Measurements from ENCODE around the gene ARHGAP10.

DNA sequence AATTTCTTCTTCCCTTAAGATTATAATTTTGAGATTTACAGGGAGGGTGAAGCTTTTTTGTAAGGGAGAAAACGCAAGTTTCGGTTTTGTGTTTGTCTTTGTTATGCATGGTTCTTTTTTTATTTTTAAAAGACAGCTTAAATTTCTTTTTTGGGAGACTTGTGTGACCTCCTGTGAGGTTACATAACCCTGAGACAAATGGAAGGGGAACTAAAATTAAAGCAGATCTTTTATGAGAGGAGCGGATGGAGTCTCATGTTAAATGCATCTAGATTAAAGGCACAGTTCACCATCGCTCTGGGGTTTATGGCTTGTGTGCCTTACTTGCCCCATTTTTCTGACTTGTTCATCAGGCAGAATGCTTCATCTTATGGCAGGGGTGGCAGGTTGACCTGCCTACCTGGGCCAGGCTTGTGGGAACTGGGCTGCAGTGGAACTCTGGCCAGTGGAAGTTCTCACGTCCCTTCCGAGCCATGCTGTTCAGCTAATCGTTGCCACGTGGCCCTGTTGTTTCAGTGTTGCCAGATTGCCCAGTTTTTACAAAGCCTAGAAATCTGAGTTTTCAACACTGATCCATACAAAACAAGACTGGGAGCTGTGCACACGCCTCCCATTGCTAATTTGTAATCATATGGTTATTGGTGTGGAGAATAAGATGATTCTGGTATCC is 291.8 kb downstream of the ARHGAP10 start:
- TF ChIP-seq, protein P1, sequence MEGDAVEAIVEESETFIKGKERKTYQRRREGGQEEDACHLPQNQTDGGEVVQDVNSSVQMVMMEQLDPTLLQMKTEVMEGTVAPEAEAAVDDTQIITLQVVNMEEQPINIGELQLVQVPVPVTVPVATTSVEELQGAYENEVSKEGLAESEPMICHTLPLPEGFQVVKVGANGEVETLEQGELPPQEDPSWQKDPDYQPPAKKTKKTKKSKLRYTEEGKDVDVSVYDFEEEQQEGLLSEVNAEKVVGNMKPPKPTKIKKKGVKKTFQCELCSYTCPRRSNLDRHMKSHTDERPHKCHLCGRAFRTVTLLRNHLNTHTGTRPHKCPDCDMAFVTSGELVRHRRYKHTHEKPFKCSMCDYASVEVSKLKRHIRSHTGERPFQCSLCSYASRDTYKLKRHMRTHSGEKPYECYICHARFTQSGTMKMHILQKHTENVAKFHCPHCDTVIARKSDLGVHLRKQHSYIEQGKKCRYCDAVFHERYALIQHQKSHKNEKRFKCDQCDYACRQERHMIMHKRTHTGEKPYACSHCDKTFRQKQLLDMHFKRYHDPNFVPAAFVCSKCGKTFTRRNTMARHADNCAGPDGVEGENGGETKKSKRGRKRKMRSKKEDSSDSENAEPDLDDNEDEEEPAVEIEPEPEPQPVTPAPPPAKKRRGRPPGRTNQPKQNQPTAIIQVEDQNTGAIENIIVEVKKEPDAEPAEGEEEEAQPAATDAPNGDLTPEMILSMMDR (IDR thresholded peaks at IDR 0.05; ENCODE audit: low read depth, low read length, poor library complexity, severe bottlenecking): no peak
- TF ChIP-seq EZH2phosphoT487 (IDR thresholded peaks at IDR 0.05; ENCODE audit: borderline replicate concordance, low read length): no peak
